ENCODE data around the gene CRYBA1. TPM values are rescaled to one million over a fixed set of nuclear protein-coding genes. Genes with fewer than 3 reads are reported as not detected.

Gene CRYBA1
- polyA plus RNA-seq, 1 donor (not counting 4 experiments of a cell fraction or from before 2014, with no cell fraction given) = not detected

- Histone ChIP-seq H3K27me3 (ENCODE audit: control insufficient read depth, extremely low read depth, insufficient read depth, low read length) (no peaks in the 10 kb centered on the region), H2AFZ (ENCODE audit: control insufficient read depth, low read length) (no peak overlapping the region), H3K27ac (ENCODE audit: control insufficient read depth, insufficient read depth, low read length) (no peak overlapping the region), H3K79me2 (ENCODE audit: control insufficient read depth, insufficient read depth, low read length) (no peaks in the 10 kb centered on the region), H3K4me3 (ENCODE audit: control insufficient read depth in 2 of 3, extremely low read depth in 1 of 3, insufficient read depth in 2 of 3, low read depth in 1 of 3, low read length in 3 of 3) (no peak overlapping the region), H3K9me3 (ENCODE audit: control insufficient read depth, low read depth, low read length) (no peaks in the 10 kb centered on the region), H3K9ac (ENCODE audit: control insufficient read depth, extremely low read depth, insufficient read depth, low read length) (no peak overlapping the region), H4K20me1 (ENCODE audit: control insufficient read depth, extremely low read depth, insufficient read depth, low read length) (no peaks in the 10 kb centered on the region), H3K4me2 (ENCODE audit: control insufficient read depth, extremely low read depth, insufficient read depth, low read depth, low read length) (no peak overlapping the region), H3K9me1 (ENCODE audit: control insufficient read depth, extremely low read depth, insufficient read depth, low read length) (no peaks in the 10 kb centered on the region), H3K36me3 (ENCODE audit: control insufficient read depth in 2 of 2, extremely low read depth in 1 of 2, insufficient read depth in 2 of 2, low read length in 2 of 2) (no peaks in the 10 kb centered on the region), H3K4me1 (ENCODE audit: control insufficient read depth, extremely low read depth, insufficient read depth, low read length) (no peaks in the 10 kb centered on the region)
- dilution Hi-C loops (cut with MboI; ENCODE audit: extremely low pct_ligation_motif_present, low sequenced_read_pairs) = no loop called here
- FAIRE-seq (no peak), DNase-seq (ENCODE audit: low read depth, low spot score) (no peak)
- TF ChIP-seq EZH2 (IDR thresholded peaks at IDR 0.05; ENCODE audit: low read length) = no peak
Observed at GRCh38 chr17:29205047-29205446, 41.6 kb upstream of the CRYBA1 start.

DNA sequence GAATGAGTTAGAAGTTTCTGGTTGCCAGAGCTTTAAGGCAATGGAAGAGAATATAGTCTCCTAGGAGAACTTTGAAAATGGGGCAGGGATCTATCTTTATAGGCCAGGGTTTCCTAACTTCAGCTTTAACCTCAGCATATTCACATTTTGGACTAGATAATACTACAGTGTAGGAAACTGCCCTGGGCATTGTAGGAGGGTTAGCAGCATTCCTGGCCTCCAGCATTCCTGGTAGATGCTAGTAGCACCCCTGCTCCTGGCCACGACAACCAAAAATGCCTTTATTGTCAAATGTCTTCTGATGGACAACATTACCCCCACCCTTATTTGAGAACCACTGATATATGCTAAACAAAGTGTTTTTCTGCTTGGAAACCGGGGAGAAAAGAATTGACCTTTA, 38.7 kb upstream of the CRYBA1 start:
- TF ChIP-seq EZH2 (IDR thresholded peaks at IDR 0.05; ENCODE audit: low read length) (no peak), CTCF (optimal IDR thresholded peaks at IDR 0.05 in 1 of 3, IDR thresholded peaks at IDR 0.05 in 1 of 3, conservative IDR thresholded peaks at IDR 0.05 in 1 of 3; ENCODE audit: extremely low read depth in 1 of 3, insufficient read depth in 2 of 3, low read length in 3 of 3) (no peak)
- no peak overlapping the region for H3K4me3 ChIP-seq (ENCODE audit: control insufficient read depth in 2 of 3, extremely low read depth in 1 of 3, insufficient read depth in 2 of 3, low read depth in 1 of 3, low read length in 3 of 3)
- H3K27me3 ChIP-seq (ENCODE audit: control insufficient read depth, extremely low read depth, insufficient read depth, low read length) = no peaks in the 10 kb centered on the region
- peaks cover 10% of the 10 kb centered on the region for H3K4me1 ChIP-seq (ENCODE audit: control insufficient read depth, extremely low read depth, insufficient read depth, low read length)
- no peak overlapping the region for H3K4me2 ChIP-seq (ENCODE audit: control insufficient read depth, extremely low read depth, insufficient read depth, low read depth, low read length)
- DNase-seq (ENCODE audit: low read depth, low spot score) (no peak), FAIRE-seq (no peak)
- H3K9me3 ChIP-seq (ENCODE audit: control insufficient read depth, low read depth, low read length) = no peaks in the 10 kb centered on the region
- no peak overlapping the region for H3K27ac ChIP-seq (ENCODE audit: control insufficient read depth, insufficient read depth, low read length)
- H3K9ac ChIP-seq (ENCODE audit: control insufficient read depth, extremely low read depth, insufficient read depth, low read length) = no peak overlapping the region
- no peaks in the 10 kb centered on the region for H3K36me3 ChIP-seq (ENCODE audit: control insufficient read depth in 2 of 2, extremely low read depth in 1 of 2, insufficient read depth in 2 of 2, low read length in 2 of 2)
- H4K20me1 ChIP-seq (ENCODE audit: control insufficient read depth, extremely low read depth, insufficient read depth, low read length) = no peaks in the 10 kb centered on the region
- H2AFZ ChIP-seq (ENCODE audit: control insufficient read depth, low read length) = no peak overlapping the region
- no peaks in the 10 kb centered on the region for H3K9me1 ChIP-seq (ENCODE audit: control insufficient read depth, extremely low read depth, insufficient read depth, low read length)
- dilution Hi-C loops (cut with MboI; ENCODE audit: extremely low pct_ligation_motif_present, low sequenced_read_pairs) = no loop called here
- no peaks in the 10 kb centered on the region for H3K79me2 ChIP-seq (ENCODE audit: control insufficient read depth, insufficient read depth, low read length)

GRCh38 chr17:29209073-29209472, 37.6 kb upstream of the CRYBA1 start:
- Histone ChIP-seq H3K9me3 (ENCODE audit: control insufficient read depth, low read depth, low read length) (no peaks in the 10 kb centered on the region), H3K4me1 (ENCODE audit: control insufficient read depth, extremely low read depth, insufficient read depth, low read length) (peaks cover 14% of the 10 kb centered on the region), H3K79me2 (ENCODE audit: control insufficient read depth, insufficient read depth, low read length) (no peaks in the 10 kb centered on the region), H3K4me2 (ENCODE audit: control insufficient read depth, extremely low read depth, insufficient read depth, low read depth, low read length) (no peak overlapping the region), H3K27ac (ENCODE audit: control insufficient read depth, insufficient read depth, low read length) (no peak overlapping the region), H3K36me3 (ENCODE audit: control insufficient read depth in 2 of 2, extremely low read depth in 1 of 2, insufficient read depth in 2 of 2, low read length in 2 of 2) (no peaks in the 10 kb centered on the region), H3K9me1 (ENCODE audit: control insufficient read depth, extremely low read depth, insufficient read depth, low read length) (no peaks in the 10 kb centered on the region), H4K20me1 (ENCODE audit: control insufficient read depth, extremely low read depth, insufficient read depth, low read length) (no peaks in the 10 kb centered on the region), H3K4me3 (ENCODE audit: control insufficient read depth in 2 of 3, extremely low read depth in 1 of 3, insufficient read depth in 2 of 3, low read depth in 1 of 3, low read length in 3 of 3) (no peak overlapping the region), H3K9ac (ENCODE audit: control insufficient read depth, extremely low read depth, insufficient read depth, low read length) (no peak overlapping the region), H3K27me3 (ENCODE audit: control insufficient read depth, extremely low read depth, insufficient read depth, low read length) (no peaks in the 10 kb centered on the region), H2AFZ (ENCODE audit: control insufficient read depth, low read length) (no peak overlapping the region)
- no peak for DNase-seq (ENCODE audit: low read depth, low spot score)
- TF ChIP-seq EZH2 (IDR thresholded peaks at IDR 0.05; ENCODE audit: low read length) (no peak), CTCF (optimal IDR thresholded peaks at IDR 0.05 in 1 of 3, IDR thresholded peaks at IDR 0.05 in 1 of 3, conservative IDR thresholded peaks at IDR 0.05 in 1 of 3; ENCODE audit: extremely low read depth in 1 of 3, insufficient read depth in 2 of 3, low read length in 3 of 3) (no peak)
- dilution Hi-C loops (cut with MboI; ENCODE audit: extremely low pct_ligation_motif_present, low sequenced_read_pairs) = no loop called here
- no peak for FAIRE-seq

Measured in keratinocyte (primary cell).